H9 (cell line): ENCODE results near the gene ANKUB1. TPM values are rescaled to one million over a fixed set of nuclear protein-coding genes. Genes with fewer than 3 reads are reported as not detected.

Experiments
- DNase-seq: peaks from one replicate; pipeline ENCODE4 v3.0.0-alpha.2; 2017
- H2AFZ ChIP-seq: one replicate; pipeline ENCODE4 v1.6.1; 2013; ENCODE audit warnings: mild to moderate bottlenecking, low read length, control low read depth, moderate library complexity
- H2AK5ac ChIP-seq: 2 replicates; pipeline ENCODE4 v1.6.1; 2013; ENCODE audit warnings: low read length, control low read depth, mixed read lengths; ENCODE audit not compliant: insufficient read length
- H2BK120ac ChIP-seq: one replicate; pipeline ENCODE4 v1.6.1; 2013; ENCODE audit warnings: low read depth, mild to moderate bottlenecking, low read length, control low read depth, inconsistent platforms; ENCODE audit not compliant: poor library complexity, severe bottlenecking
- H2BK12ac ChIP-seq: 2 replicates; pipeline ENCODE4 v1.6.1; 2013; ENCODE audit warnings: low read length, control low read depth, mixed read lengths, low read depth; ENCODE audit not compliant: insufficient read length
- H2BK15ac ChIP-seq: 2 replicates; pipeline ENCODE4 v1.6.1; 2013; ENCODE audit warnings: low read depth, low read length, control low read depth
- H2BK20ac ChIP-seq: one replicate; pipeline ENCODE4 v1.6.1; 2013; ENCODE audit warnings: low read depth, mild to moderate bottlenecking, low read length, control low read depth, inconsistent platforms; ENCODE audit not compliant: poor library complexity, severe bottlenecking
- H2BK5ac ChIP-seq: 2 replicates; pipeline ENCODE4 v1.6.1; 2013; ENCODE audit warnings: low read length, control low read depth, mixed read lengths; ENCODE audit not compliant: insufficient read length
- H3K14ac ChIP-seq: 2 replicates; pipeline ENCODE4 v1.6.1; 2013; ENCODE audit warnings: low read length, control low read depth; ENCODE audit not compliant: insufficient read depth
- H3K18ac ChIP-seq: 2 replicates; pipeline ENCODE4 v1.6.1; 2013; ENCODE audit warnings: low read depth, mild to moderate bottlenecking, mixed read lengths, low read length, control low read depth; ENCODE audit not compliant: insufficient read length
- H3K23ac ChIP-seq: 2 replicates; pipeline ENCODE4 v1.6.1; 2013; ENCODE audit warnings: low read length, control low read depth, mixed read lengths, low read depth; ENCODE audit not compliant: insufficient read length
- H3K23me2 ChIP-seq: 2 replicates; pipeline ENCODE4 v1.6.1; 2013; ENCODE audit warnings: low read depth, mild to moderate bottlenecking, mixed read lengths, low read length, control low read depth; ENCODE audit not compliant: insufficient read length, poor library complexity, severe bottlenecking
- H3K27ac ChIP-seq: 2 replicates; pipeline ENCODE4 v1.5.1; 2013; ENCODE audit warnings: low read length, control low read depth, mixed read lengths, low read depth; ENCODE audit not compliant: insufficient read length
- H3K27me3 ChIP-seq: 2 replicates; pipeline ENCODE4 v1.6.1; 2013; ENCODE audit warnings: low read length, control low read depth, inconsistent platforms; ENCODE audit not compliant: insufficient read depth
- H3K4ac ChIP-seq: 2 replicates; pipeline ENCODE4 v1.6.1; 2013; ENCODE audit warnings: low read depth, mild to moderate bottlenecking, control low read depth, inconsistent platforms, low read length, moderate library complexity
- H3K4me1 ChIP-seq: 2 replicates; pipeline ENCODE4 v1.6.1; 2013; ENCODE audit warnings: low read length, control low read depth, inconsistent platforms; ENCODE audit not compliant: insufficient read depth
- H3K4me2 ChIP-seq: 2 replicates; pipeline ENCODE4 v1.6.1; 2013; ENCODE audit warnings: low read length, control low read depth, mixed read lengths; ENCODE audit not compliant: insufficient read length, insufficient read depth
- H3K56ac ChIP-seq: 2 replicates; pipeline ENCODE4 v1.6.1; 2013; ENCODE audit warnings: low read depth, mild to moderate bottlenecking, mixed read lengths, low read length, control low read depth; ENCODE audit not compliant: insufficient read length
- H3K79me1 ChIP-seq: 2 replicates; pipeline ENCODE4 v1.6.1; 2013; ENCODE audit warnings: low read depth, mild to moderate bottlenecking, moderate library complexity, low read length, control low read depth, inconsistent platforms; ENCODE audit not compliant: insufficient read depth, poor library complexity, severe bottlenecking
- H3K79me2 ChIP-seq: 2 replicates; pipeline ENCODE4 v1.6.1; 2013; ENCODE audit warnings: low read length, control low read depth, inconsistent platforms; ENCODE audit not compliant: insufficient read depth
- H3K9ac ChIP-seq: 2 replicates; pipeline ENCODE4 v1.6.1; 2013; ENCODE audit warnings: low read length, control low read depth, mixed read lengths; ENCODE audit not compliant: insufficient read length; ENCODE audit errors: extremely low read depth
- H3K9me3 ChIP-seq: one replicate; pipeline ENCODE4 v1.6.1; 2013; ENCODE audit warnings: low read depth, low read length, inconsistent platforms; ENCODE audit not compliant: control insufficient read depth
- H3T11ph ChIP-seq: one replicate; pipeline ENCODE4 v1.6.1; 2013; ENCODE audit warnings: mild to moderate bottlenecking, low read length, control low read depth, inconsistent platforms
- H4K20me1 ChIP-seq: one replicate; pipeline ENCODE4 v1.6.1; 2013; ENCODE audit not compliant: control insufficient read depth, insufficient read length, insufficient read depth
- H4K5ac ChIP-seq: 2 replicates; pipeline ENCODE4 v1.6.1; 2013; ENCODE audit warnings: low read depth, mild to moderate bottlenecking, mixed read lengths, low read length, control low read depth; ENCODE audit not compliant: insufficient read length
- H4K8ac ChIP-seq: replicated peaks from 2 replicates; pipeline ENCODE4 v1.6.1; 2013; ENCODE audit warnings: low read length, control low read depth, mixed read lengths, low read depth; ENCODE audit not compliant: insufficient read length
- H4K91ac ChIP-seq: 2 replicates; pipeline ENCODE4 v1.6.1; 2013; ENCODE audit warnings: low read depth, mild to moderate bottlenecking, moderate library complexity, mixed read lengths, low read length, control low read depth; ENCODE audit not compliant: insufficient read length
- H3K27ac Mint-ChIP-seq, 3 experiments: 2 replicates in 2 of 3; 3 replicates in 1 of 3; pipeline ENCODE4 v1.8.0; 2020 to 2021; ENCODE audit warnings: mixed read lengths in 3 of 3, mild to moderate bottlenecking in 1 of 3, moderate library complexity in 1 of 3
- H3K27me3 Mint-ChIP-seq: 2 replicates; pipeline ENCODE4 v1.8.0; 2021; ENCODE audit warnings: low read depth, mild to moderate bottlenecking, moderate library complexity, mixed read lengths
- H3K36me3 Mint-ChIP-seq, 3 experiments: 2 replicates in 2 of 3; 3 replicates in 1 of 3; pipeline ENCODE4 v1.8.0; 2020 to 2021; ENCODE audit warnings: low read depth in 3 of 3, mixed read lengths in 3 of 3; ENCODE audit not compliant: insufficient read depth in 1 of 3
- H3K4me1 Mint-ChIP-seq, 2 experiments: 2 replicates each; pipeline ENCODE4 v1.8.0; 2020; ENCODE audit warnings: mixed read lengths in 2 of 2
- H3K4me3 Mint-ChIP-seq, 2 experiments: 2 replicates in 1 of 2; 3 replicates in 1 of 2; pipeline ENCODE4 v1.8.0; 2020 to 2021; ENCODE audit warnings: mild to moderate bottlenecking in 2 of 2, mixed read lengths in 2 of 2, moderate library complexity in 1 of 2
- H3K9me3 Mint-ChIP-seq, 2 experiments: 2 replicates in 1 of 2; 3 replicates in 1 of 2; pipeline ENCODE4 v1.8.0; 2020; ENCODE audit warnings: mild to moderate bottlenecking in 2 of 2, mixed read lengths in 2 of 2, moderate library complexity in 1 of 2
- CTCF ChIP-seq: fragments of 200-600 bp; sonication (generic); conservative IDR thresholded peaks from 3 replicates; pipeline ENCODE4 v1.8.0; 2021; ENCODE audit warnings: antibody characterized with exemption, mild to moderate bottlenecking
- WGBS: extraction: QIAGEN DNeasy Blood & Tissue Kit; methylation state at CpG from one replicate; pipeline ENCODE4 v1.1.7; 2013; ENCODE audit warnings: missing lambda C conversion rate, low lambda C conversion rate, mixed read lengths; ENCODE audit not compliant: insufficient read length; ENCODE audit errors: extremely low coverage; 5-methylcytosine and 5-hydroxymethylcytosine counted together
- total RNA-seq: library from RNA; stranded (reverse); gene quantifications from 2 replicates; pipeline ENCODE4 v1.2.1, GENCODE V29; 2021

The ANKUB1 gene
- total RNA-seq, 1 experiment from 2014 or later: not detected

GRCh38 chr3:149736175-149736952 is 56.0 kb downstream of the ANKUB1 start:
- Histone ChIP-seq H4K91ac (no peak overlapping the region), H3K23me2 (no peaks in the 10 kb centered on the region), H3K79me2 (no peaks in the 10 kb centered on the region), H2BK15ac (no peak overlapping the region), H3K9ac (no peak overlapping the region), H2AFZ (no peak overlapping the region), H3K27me3 (no peaks in the 10 kb centered on the region), H3T11ph (no peak overlapping the region), H3K4me2 (no peak overlapping the region), H3K4me1 (no peaks in the 10 kb centered on the region; the same call in 1 of the 2 replicates), H4K8ac (no peak overlapping the region), H2BK120ac (no peak overlapping the region), H3K4ac (no peak overlapping the region), H3K56ac (no peak overlapping the region), H3K14ac (no peak overlapping the region), H4K20me1 (no peaks in the 10 kb centered on the region), H3K23ac (no peak overlapping the region), H2AK5ac (no peak overlapping the region), H3K18ac (no peak overlapping the region), H2BK5ac (no peak overlapping the region), H4K5ac (no peak overlapping the region), H3K27ac (no peak overlapping the region), H3K79me1 (no peaks in the 10 kb centered on the region), H3K9me3 (no peaks in the 10 kb centered on the region), H2BK20ac (no peak overlapping the region), H2BK12ac (no peak overlapping the region)
- no CpG with 5 or more reads among the region's 2 CpGs for WGBS
- H3K4me1 Mint-ChIP-seq: peaks cover 3 to 4% of the 10 kb centered on the region in 2 experiments; a peak in 1 of 4 replicates
- no peaks in the 10 kb centered on the region for H3K27me3 Mint-ChIP-seq
- no peak for DNase-seq
- no peak for TF ChIP-seq CTCF
- no peak overlapping the region for H3K27ac Mint-ChIP-seq
- no peak overlapping the region for H3K4me3 Mint-ChIP-seq
- no peaks in the 10 kb centered on the region for H3K9me3 Mint-ChIP-seq
- H3K36me3 Mint-ChIP-seq: peaks cover 0 to 13% (median 4%) of the 10 kb centered on the region in 3 experiments; a peak in 5 of 7 replicates
